Measurements from ENCODE around the gene ATXN2. TPM values are rescaled to one million over a fixed set of nuclear protein-coding genes. Genes with fewer than 3 reads are reported as not detected.

Gene ATXN2
- total RNA-seq, 1 experiment from 2014 or later = 56.3 TPM

DNA sequence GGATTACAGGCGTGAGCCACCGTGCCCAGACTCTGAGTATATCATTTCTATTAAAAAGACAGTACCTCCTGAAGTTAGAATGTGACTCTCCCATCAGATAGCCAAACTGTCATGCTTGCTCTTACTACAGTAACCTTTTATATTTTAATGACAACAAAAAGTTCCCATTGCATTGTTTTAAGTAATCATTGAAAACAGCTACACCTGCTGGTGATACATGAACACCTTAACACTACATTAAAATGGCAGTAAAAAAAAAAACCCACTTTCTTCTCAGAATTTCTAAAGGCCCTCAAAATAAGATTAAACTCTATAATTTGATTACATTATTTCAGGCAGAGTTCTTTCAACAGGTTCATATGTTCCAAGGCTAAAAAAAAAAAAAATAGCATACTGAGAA is 116.7 kb downstream of the ATXN2 start:
- no peaks in the 10 kb centered on the region for H3K4me1 Mint-ChIP-seq
- ChIA-PET POLR2A (interaction anchor here (0.7 kb wide), 1 partner anchor 28 kb away, joined by 7 read pairs; no protein-coding TSS in a partner anchor), CTCF (interaction anchor here (0.6 to 1.4 kb wide), 8 partner anchors 25 to 840 kb away, joined by 3 to 5 read pairs (median 4); no protein-coding TSS in a partner anchor)
- H3K4me3 Mint-ChIP-seq = no peak overlapping the region
- H3K27ac Mint-ChIP-seq = no peak overlapping the region
- H3K36me3 Mint-ChIP-seq = peaks cover 48% of the 10 kb centered on the region
- no peaks in the 10 kb centered on the region for H3K9me3 Mint-ChIP-seq
- TF ChIP-seq, protein P1, sequence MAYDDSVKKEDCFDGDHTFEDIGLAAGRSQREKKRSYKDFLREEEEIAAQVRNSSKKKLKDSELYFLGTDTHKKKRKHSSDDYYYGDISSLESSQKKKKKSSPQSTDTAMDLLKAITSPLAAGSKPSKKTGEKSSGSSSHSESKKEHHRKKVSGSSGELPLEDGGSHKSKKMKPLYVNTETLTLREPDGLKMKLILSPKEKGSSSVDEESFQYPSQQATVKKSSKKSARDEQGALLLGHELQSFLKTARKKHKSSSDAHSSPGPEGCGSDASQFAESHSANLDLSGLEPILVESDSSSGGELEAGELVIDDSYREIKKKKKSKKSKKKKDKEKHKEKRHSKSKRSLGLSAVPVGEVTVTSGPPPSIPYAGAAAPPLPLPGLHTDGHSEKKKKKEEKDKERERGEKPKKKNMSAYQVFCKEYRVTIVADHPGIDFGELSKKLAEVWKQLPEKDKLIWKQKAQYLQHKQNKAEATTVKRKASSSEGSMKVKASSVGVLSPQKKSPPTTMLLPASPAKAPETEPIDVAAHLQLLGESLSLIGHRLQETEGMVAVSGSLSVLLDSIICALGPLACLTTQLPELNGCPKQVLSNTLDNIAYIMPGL (CRISPR knock-in tag; IDR thresholded peaks at IDR 0.05) = no peak
- TF ChIP-seq MXD4 (CRISPR knock-in tag; IDR thresholded peaks at IDR 0.05; ENCODE audit: borderline replicate concordance) = no peak
- TF ChIP-seq, protein P2, sequence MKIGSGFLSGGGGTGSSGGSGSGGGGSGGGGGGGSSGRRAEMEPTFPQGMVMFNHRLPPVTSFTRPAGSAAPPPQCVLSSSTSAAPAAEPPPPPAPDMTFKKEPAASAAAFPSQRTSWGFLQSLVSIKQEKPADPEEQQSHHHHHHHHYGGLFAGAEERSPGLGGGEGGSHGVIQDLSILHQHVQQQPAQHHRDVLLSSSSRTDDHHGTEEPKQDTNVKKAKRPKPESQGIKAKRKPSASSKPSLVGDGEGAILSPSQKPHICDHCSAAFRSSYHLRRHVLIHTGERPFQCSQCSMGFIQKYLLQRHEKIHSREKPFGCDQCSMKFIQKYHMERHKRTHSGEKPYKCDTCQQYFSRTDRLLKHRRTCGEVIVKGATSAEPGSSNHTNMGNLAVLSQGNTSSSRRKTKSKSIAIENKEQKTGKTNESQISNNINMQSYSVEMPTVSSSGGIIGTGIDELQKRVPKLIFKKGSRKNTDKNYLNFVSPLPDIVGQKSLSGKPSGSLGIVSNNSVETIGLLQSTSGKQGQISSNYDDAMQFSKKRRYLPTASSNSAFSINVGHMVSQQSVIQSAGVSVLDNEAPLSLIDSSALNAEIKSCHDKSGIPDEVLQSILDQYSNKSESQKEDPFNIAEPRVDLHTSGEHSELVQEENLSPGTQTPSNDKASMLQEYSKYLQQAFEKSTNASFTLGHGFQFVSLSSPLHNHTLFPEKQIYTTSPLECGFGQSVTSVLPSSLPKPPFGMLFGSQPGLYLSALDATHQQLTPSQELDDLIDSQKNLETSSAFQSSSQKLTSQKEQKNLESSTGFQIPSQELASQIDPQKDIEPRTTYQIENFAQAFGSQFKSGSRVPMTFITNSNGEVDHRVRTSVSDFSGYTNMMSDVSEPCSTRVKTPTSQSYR (CRISPR knock-in tag; IDR thresholded peaks at IDR 0.05) = no peak
- no peak for TF ChIP-seq NFYB (CRISPR knock-in tag; conservative IDR thresholded peaks at IDR 0.05; ENCODE audit: low read depth)
- TF ChIP-seq, protein P3, sequence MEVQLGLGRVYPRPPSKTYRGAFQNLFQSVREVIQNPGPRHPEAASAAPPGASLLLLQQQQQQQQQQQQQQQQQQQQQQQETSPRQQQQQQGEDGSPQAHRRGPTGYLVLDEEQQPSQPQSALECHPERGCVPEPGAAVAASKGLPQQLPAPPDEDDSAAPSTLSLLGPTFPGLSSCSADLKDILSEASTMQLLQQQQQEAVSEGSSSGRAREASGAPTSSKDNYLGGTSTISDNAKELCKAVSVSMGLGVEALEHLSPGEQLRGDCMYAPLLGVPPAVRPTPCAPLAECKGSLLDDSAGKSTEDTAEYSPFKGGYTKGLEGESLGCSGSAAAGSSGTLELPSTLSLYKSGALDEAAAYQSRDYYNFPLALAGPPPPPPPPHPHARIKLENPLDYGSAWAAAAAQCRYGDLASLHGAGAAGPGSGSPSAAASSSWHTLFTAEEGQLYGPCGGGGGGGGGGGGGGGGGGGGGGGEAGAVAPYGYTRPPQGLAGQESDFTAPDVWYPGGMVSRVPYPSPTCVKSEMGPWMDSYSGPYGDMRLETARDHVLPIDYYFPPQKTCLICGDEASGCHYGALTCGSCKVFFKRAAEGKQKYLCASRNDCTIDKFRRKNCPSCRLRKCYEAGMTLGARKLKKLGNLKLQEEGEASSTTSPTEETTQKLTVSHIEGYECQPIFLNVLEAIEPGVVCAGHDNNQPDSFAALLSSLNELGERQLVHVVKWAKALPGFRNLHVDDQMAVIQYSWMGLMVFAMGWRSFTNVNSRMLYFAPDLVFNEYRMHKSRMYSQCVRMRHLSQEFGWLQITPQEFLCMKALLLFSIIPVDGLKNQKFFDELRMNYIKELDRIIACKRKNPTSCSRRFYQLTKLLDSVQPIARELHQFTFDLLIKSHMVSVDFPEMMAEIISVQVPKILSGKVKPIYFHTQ (CRISPR knock-in tag; IDR thresholded peaks at IDR 0.05) = no peak
- H3K27me3 Mint-ChIP-seq (ENCODE audit: low read depth) = no peaks in the 10 kb centered on the region
- ATAC-seq = no peak
- no peak for DNase-seq (ENCODE audit: low spot score)

DNA sequence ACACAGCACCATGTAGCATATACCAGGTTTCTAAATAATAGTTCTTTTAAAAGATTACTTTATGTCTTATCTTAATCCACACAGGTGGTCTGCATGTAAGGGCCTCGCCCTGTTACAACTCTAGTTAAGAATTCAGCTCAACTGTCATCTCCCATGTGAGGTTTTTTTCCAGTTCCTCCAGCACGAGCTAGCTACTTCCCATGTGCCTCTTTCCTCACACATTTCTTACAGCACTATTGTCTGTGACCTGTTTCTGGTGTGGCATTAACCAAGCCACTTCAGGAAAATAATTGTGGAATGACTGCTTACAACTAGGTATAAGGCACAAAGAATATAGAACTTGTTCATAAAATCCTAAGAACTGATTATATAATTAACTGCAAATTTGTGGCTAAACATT is 127.9 kb downstream of the ATXN2 start:
- CTCF ChIA-PET = interaction anchor here (1.2 to 1.5 kb wide), 2 partner anchors 16 to 19 kb away, joined by 3 read pairs; no protein-coding TSS in a partner anchor
- DNase-seq (ENCODE audit: low spot score) = no peak
- ATAC-seq = no peak
- POLR2A ChIA-PET = no interaction called here
- H3K27ac Mint-ChIP-seq = no peak overlapping the region
- H3K36me3 Mint-ChIP-seq = peaks cover 53% of the 10 kb centered on the region
- no peak overlapping the region for H3K4me3 Mint-ChIP-seq
- no peaks in the 10 kb centered on the region for H3K4me1 Mint-ChIP-seq
- TF ChIP-seq, protein P4, sequence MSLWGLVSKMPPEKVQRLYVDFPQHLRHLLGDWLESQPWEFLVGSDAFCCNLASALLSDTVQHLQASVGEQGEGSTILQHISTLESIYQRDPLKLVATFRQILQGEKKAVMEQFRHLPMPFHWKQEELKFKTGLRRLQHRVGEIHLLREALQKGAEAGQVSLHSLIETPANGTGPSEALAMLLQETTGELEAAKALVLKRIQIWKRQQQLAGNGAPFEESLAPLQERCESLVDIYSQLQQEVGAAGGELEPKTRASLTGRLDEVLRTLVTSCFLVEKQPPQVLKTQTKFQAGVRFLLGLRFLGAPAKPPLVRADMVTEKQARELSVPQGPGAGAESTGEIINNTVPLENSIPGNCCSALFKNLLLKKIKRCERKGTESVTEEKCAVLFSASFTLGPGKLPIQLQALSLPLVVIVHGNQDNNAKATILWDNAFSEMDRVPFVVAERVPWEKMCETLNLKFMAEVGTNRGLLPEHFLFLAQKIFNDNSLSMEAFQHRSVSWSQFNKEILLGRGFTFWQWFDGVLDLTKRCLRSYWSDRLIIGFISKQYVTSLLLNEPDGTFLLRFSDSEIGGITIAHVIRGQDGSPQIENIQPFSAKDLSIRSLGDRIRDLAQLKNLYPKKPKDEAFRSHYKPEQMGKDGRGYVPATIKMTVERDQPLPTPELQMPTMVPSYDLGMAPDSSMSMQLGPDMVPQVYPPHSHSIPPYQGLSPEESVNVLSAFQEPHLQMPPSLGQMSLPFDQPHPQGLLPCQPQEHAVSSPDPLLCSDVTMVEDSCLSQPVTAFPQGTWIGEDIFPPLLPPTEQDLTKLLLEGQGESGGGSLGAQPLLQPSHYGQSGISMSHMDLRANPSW (CRISPR knock-in tag; conservative IDR thresholded peaks at IDR 0.05; ENCODE audit: low read depth) = no peak
- no peaks in the 10 kb centered on the region for H3K9me3 Mint-ChIP-seq
- no peaks in the 10 kb centered on the region for H3K27me3 Mint-ChIP-seq (ENCODE audit: low read depth)

DNA sequence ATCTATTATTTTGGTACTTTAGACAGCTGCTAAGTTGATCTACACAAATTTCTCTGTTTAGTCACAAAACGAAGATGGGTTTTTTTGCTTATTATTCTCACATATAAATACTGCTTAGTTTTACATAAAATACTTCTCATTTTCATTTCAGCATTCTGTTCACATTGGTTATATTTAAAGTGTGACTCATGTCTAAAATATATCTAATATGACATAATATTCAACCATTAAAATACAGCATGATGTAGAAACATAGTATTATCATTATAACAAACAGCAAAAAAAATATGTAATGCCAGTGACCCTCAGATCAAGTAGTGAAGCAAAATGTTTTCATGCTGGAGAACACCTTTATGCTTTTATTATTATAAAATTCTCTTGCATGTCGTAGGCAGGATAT is 129.7 kb downstream of the ATXN2 start:
- CTCF ChIA-PET = no interaction called here
- POLR2A ChIA-PET = no interaction called here
- H3K27ac Mint-ChIP-seq = no peak overlapping the region
- H3K36me3 Mint-ChIP-seq = peaks cover 50% of the 10 kb centered on the region
- no peaks in the 10 kb centered on the region for H3K27me3 Mint-ChIP-seq (ENCODE audit: low read depth)
- H3K4me3 Mint-ChIP-seq = no peak overlapping the region
- H3K4me1 Mint-ChIP-seq = no peaks in the 10 kb centered on the region
- ATAC-seq = no peak
- DNase-seq (ENCODE audit: low spot score) = no peak
- H3K9me3 Mint-ChIP-seq = no peaks in the 10 kb centered on the region
- TF ChIP-seq NR3C1 (CRISPR knock-in tag; conservative IDR thresholded peaks at IDR 0.05; ENCODE audit: low read depth) = no peak
- TF ChIP-seq, protein P5, sequence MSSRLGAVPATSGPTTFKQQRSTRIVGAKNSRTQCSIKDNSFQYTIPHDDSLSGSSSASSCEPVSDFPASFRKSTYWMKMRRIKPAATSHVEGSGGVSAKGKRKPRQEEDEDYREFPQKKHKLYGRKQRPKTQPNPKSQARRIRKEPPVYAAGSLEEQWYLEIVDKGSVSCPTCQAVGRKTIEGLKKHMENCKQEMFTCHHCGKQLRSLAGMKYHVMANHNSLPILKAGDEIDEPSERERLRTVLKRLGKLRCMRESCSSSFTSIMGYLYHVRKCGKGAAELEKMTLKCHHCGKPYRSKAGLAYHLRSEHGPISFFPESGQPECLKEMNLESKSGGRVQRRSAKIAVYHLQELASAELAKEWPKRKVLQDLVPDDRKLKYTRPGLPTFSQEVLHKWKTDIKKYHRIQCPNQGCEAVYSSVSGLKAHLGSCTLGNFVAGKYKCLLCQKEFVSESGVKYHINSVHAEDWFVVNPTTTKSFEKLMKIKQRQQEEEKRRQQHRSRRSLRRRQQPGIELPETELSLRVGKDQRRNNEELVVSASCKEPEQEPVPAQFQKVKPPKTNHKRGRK (CRISPR knock-in tag; IDR thresholded peaks at IDR 0.05; ENCODE audit: borderline replicate concordance) = no peak
- no peak for TF ChIP-seq ELF4 (CRISPR knock-in tag; IDR thresholded peaks at IDR 0.05; ENCODE audit: low read depth)
- no peak for TF ChIP-seq HMGA2 (CRISPR knock-in tag; IDR thresholded peaks at IDR 0.05)
- no peak for TF ChIP-seq ZNF416 (CRISPR knock-in tag; IDR thresholded peaks at IDR 0.05)
- TF ChIP-seq, protein P6, sequence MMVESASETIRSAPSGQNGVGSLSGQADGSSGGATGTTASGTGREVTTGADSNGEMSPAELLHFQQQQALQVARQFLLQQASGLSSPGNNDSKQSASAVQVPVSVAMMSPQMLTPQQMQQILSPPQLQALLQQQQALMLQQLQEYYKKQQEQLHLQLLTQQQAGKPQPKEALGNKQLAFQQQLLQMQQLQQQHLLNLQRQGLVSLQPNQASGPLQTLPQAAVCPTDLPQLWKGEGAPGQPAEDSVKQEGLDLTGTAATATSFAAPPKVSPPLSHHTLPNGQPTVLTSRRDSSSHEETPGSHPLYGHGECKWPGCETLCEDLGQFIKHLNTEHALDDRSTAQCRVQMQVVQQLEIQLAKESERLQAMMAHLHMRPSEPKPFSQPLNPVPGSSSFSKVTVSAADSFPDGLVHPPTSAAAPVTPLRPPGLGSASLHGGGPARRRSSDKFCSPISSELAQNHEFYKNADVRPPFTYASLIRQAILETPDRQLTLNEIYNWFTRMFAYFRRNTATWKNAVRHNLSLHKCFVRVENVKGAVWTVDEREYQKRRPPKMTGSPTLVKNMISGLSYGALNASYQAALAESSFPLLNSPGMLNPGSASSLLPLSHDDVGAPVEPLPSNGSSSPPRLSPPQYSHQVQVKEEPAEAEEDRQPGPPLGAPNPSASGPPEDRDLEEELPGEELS (CRISPR knock-in tag; IDR thresholded peaks at IDR 0.05) = no peak
- TF ChIP-seq RORB (CRISPR knock-in tag; IDR thresholded peaks at IDR 0.05) = no peak
- TF ChIP-seq, protein P7, sequence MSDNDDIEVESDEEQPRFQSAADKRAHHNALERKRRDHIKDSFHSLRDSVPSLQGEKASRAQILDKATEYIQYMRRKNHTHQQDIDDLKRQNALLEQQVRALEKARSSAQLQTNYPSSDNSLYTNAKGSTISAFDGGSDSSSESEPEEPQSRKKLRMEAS (CRISPR knock-in tag; IDR thresholded peaks at IDR 0.05) = no peak
- TF ChIP-seq, protein P8, sequence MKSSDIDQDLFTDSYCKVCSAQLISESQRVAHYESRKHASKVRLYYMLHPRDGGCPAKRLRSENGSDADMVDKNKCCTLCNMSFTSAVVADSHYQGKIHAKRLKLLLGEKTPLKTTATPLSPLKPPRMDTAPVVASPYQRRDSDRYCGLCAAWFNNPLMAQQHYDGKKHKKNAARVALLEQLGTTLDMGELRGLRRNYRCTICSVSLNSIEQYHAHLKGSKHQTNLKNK (CRISPR knock-in tag; IDR thresholded peaks at IDR 0.05) = no peak

Data from WTC11 (cell line).